ENCODE results near the gene EZH2.

Gene EZH2

DNA sequence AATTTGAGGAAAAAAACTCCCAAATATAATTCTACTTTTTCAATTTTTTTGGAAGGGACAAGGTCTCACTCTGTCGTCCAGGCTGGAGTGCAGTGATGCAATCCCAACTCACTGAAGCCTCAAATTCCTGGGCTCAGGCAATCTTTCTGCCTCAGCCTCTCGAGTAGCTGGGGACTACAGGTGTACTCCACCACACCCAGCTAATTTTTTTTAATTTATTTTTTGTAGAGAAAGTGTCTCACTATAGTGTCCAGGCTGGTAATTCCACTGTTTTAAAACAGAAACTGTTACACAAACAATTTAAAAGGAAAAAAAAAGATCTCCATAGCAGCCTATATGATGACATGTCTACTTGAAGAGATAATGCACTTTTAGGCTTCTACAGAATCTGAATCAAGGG lies 25.6 kb downstream of the EZH2 start:
- in situ Hi-C loops (cut with MboI; ENCODE audit: low sequenced_read_pairs): no loop called here

DNA sequence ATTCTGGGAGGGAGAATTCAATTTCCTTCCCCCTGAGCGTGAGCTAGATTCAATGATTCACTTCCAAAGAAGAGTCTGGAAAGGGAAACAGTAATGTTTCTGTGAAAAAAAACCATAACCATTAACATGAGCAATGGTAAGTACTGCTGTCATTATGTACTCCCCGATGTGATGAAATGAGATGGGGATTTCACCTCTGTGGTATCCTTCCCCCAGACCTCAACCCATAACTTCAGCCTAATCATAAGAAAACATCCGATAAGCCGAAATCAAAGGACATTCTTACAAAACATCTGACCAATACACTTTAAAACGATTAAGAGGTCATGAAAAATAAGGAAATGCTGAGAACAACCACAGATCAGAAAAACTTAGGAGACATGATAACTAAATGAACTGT lies 27.2 kb downstream of the EZH2 start:
- in situ Hi-C loops (cut with MboI; ENCODE audit: low sequenced_read_pairs): no loop called here

DNA sequence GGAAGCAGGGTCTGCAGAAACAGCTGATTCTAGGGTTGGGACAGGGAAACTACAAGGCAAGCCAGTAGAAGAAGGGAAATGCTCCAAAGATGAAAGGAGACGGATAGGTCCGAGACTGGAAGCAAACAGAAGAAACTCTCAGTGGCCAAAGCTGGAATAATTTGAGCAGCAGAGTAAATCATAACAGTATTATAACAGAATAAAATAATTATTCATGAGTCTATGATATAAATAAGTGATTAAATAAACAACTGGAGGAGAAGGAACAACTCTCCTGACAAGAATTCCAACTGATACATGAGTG lies 27.6 kb downstream of the EZH2 start:
- in situ Hi-C loops (cut with MboI; ENCODE audit: low sequenced_read_pairs): no loop called here

DNA sequence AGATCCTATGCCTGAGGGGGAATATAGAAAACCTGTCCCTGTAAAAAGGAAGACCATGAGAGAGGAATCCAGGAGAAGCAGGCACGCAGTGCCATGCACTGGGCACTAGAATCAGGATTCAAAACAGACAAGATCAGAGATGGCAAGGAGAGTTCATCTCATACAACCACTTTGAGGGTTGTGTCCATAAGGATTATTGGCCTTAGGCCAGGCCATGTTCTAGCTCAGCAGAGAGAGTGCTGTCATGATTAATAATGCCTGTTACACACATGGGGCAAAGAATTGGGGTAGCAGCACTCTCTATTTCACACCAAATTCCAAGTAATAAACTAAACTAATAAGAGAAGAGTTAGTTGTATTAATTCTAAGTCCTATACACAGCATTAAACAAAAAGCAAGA lies 29.1 kb downstream of the EZH2 start:
- in situ Hi-C loops (cut with MboI; ENCODE audit: low sequenced_read_pairs): no loop called here

DNA sequence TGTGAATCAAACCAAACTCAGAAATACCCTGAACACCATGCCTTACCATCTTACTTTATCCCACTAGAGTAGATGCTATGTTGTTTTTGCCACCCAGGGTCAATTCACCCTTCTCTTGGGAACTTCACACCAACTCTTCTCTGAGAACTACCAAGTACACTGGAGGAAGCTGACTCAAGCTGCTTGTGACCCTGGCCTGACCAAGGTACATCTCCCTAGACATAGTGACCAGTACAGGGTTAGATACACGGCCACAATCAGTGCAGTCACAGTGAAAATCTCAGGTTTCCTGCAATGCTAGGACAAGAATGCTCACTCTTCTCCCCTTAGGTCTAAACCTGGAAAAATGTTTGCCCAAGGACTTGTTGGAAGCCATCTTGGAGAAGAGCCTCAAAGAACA lies 31.8 kb downstream of the EZH2 start:
- in situ Hi-C loops (cut with MboI; ENCODE audit: low sequenced_read_pairs): no loop called here

DNA sequence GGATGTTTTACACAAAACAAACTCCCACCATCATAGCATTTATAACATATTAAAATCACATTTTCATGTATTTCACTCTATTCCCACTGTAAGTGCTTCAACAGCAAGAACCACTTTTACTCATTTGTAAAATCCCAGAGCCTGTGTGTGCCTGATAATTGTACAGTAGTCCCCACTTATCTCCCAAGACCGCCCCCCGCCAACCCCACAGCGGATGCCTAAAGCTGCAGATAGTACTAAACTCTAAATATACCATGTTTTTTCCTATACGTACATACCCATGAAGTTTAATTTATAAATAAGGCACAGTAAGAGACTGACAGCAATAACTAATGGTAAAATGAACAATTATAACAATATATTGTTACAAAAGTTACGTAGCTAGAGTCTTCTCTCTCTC lies 33.5 kb downstream of the EZH2 start:
- in situ Hi-C loops (cut with MboI; ENCODE audit: low sequenced_read_pairs): no loop called here

DNA sequence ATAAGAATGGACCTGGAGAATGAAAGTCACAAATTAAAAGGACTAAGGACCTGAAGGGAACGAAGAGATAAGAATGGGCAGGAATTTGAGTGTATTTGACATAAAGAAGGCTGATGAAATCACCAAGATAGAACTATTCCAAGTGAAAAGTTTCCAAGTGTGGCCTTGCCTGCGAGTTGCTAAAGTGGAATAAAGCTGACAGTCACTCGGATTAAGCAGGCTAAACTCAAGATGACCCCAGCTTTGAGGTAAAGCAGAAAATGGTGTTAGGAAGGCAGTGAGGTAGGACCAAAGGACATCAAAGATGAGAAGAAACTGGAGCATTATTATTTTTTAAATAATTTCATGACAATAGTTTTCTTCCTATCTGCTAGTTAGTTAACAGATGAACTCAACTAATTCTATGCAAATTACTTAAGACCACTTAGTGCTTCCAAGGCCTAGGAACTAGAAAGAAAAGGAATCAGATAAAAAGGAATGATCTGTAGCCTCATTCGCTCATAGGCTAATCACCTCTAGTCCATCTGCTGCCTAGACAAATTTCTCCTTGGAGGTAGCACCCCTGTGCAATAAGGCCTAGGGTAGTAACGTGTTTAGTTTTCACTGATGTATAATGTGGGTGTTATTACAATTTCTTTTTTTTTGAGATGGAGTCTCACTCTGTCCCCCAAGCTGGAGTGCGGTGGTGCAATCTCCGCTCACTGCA lies 34.5 kb downstream of the EZH2 start:
- in situ Hi-C loops (cut with MboI; ENCODE audit: low sequenced_read_pairs): no loop called here

DNA sequence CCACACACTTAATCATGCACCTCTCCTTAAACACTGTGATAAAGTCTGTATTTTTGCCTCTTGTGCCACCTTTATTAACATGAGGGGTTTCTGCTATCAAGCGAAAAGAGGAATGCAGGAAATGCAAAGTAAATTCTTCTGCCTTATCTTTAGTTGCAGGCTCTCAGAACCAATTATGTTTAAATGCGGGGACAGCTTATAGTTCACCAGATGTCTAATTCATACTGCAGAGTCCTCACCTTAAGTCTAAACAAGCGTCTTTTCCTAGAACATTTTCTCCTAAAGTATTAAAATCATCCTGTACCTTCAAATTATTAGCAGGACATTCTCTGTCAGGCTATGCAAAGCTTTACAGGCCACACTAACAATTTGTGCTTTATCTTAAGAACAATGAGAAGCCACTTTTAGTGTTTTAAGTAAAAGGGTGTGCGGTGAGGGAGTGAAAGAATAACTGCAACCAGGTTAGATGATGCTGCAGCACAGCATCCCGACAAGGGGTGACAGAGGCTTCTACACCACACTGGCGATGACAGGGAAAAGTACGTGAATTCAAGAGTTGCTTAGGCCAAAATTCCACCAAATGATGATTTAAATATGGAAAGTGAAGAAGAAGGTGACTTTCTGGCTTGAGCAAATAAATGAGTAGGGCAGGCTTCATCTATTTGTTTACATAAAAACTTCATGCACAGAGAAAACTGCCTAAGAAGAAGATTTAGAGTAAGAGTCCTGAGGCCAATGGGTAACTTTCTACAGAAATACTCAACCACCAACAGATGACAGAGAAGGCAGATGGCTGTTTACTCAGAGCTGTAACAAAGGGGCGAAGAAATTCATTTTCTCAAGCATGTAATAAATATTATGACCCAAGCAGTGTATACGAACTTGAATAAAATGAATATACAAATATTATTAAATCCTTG lies 36.0 kb downstream of the EZH2 start:
- in situ Hi-C loops (cut with MboI; ENCODE audit: low sequenced_read_pairs): no loop called here

DNA sequence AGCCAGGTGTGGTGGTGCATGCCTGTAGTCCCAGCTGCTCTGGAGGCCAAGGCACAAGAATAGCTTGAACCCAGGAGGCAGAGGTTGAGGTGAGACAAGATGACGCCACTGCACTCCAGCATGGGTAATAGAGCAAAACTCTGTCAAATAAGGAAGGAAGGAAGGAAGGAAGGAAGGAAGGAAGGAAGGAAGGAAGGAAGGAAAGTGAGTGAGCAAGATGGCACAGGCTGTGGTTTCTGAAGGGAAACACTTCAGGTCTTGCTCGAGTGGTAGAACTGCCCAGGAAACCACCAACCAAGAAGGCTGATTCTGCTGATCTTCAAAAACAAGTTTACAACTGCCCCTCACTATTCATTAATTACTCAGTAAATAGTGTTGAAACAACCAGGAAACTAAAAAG lies 45.2 kb downstream of the EZH2 start:
- in situ Hi-C loops (cut with MboI; ENCODE audit: low sequenced_read_pairs): no loop called here

DNA sequence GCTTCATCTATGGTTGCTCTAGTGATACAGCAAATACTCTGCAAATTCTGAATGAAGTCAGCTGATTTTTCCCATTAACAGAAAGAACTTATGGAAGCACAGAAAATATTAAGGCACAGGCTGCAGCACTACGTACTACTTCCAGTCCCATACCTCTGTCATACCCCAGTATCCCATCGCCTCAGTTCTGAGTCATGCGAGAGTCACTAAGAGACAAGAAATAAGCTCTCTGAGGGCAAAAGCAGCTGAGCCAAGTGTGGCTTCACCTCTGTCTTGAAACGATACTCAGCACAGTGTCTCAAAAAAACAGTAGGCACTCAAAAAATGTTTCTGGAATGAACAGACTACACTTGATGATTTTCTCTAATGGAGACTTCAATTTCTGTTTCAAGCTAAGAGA lies 48.2 kb downstream of the EZH2 start:
- in situ Hi-C loops (cut with MboI; ENCODE audit: low sequenced_read_pairs): no loop called here

DNA sequence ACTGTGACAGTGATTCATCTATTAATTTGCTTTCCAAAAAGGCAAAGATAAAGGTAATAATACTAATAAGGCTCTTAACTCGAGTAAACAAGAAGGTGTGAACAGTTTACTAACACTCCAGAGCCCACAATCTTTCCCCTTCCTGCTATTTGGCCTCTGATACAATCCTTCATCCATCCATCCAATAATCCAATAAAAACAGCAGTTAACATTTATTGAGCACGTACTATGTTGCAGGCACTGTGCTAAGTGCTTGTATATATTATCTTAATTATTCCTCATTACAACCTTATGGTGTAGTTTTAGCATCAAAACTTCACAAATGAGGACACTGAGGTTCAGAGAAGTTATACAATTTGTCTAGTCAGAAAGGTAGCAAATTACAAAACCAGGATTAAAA lies 49.5 kb downstream of the EZH2 start:
- in situ Hi-C loops (cut with MboI; ENCODE audit: low sequenced_read_pairs): no loop called here

DNA sequence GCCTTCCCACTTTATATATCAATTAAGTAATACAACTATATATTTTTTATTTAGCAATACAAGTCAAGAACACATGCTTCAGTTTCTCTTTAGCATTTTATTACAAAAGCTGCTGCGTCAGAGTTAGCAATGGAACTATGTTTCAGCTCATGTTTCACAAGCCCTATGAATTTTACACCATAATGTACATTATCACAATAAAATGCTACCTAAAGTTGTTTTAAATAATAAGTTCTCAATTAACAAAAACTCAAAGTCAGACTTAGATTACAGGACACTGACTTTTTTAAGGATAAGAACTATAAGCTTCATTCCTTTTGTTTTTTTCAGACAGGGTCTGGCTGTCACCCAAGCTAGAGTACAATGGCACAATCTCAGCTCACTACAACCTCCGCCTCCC lies 52.3 kb downstream of the EZH2 start:
- in situ Hi-C loops (cut with MboI; ENCODE audit: low sequenced_read_pairs): no loop called here

DNA sequence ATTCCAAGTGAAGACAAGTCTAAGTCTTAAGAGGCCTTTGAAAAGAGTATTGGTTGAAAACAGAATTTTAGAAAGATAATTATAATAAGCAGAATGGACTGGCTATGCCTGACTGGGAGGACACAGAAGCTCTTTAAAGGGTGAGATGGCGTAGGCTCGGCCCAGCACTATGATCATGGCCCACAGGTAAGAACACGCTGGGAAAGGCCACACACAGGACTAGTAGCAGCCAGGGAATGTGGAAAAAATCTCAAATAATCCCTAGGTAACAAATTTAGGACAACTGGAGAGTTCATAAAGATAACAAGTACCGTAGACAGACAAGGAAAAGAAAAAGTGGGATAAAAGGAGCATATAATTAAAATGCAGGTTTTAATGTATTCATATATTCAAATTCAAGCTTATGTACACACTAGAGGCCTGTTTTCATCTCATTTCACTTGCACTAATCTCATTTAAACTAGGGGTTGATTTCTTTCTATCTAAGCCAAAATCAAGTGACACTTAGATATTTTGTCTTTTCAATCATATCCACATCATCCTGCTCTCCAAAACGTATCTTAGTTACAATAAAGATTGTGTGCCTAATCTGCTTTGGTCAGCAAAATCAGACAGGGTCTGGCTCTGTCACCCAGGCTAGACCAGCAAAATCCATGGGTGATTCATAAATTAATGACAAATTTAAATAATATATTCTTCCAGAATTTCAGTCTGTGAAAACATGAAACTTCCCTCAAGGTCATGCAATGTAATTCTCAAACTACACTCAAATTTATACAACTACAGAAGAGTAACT lies 53.0 kb downstream of the EZH2 start:
- in situ Hi-C loops (cut with MboI; ENCODE audit: low sequenced_read_pairs): no loop called here

DNA sequence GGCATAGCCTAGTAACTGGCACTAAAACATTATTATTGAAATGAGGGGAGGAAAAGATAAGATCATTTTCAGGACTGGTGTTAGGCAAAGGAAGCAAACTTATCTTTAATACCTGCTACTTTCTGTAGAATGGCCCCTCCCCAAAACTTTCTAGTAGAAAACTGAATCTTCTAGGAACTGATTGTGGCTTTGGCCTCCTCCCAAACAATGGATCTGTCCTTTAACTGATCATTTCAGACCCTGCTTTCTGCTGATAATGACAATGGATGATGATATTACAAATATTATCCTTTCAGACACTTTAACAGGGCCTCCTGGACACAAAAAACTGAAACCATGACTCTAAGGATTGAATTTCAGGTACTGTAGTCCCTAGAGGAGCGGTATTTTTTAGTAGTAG lies 55.1 kb downstream of the EZH2 start:
- in situ Hi-C loops (cut with MboI; ENCODE audit: low sequenced_read_pairs): no loop called here

DNA sequence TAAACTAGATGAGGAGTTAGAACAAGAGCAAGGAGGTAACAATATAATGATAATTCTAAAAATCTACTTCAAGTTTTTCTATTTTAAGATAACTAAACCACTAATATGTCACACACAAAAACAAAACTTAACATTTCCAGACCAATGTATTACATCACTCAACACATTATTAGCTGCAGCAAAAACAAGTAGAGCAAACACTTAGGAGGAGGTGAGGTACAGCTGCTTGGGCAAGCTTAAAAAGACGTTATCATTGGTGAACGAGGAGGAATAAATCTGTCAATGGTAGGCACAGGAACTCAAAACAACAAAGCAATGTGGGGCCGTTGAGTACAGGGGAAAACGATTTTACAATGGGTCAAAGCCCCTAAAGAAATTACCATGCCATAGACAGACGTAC lies 58.8 kb downstream of the EZH2 start:
- in situ Hi-C loops (cut with MboI; ENCODE audit: low sequenced_read_pairs): no loop called here

DNA sequence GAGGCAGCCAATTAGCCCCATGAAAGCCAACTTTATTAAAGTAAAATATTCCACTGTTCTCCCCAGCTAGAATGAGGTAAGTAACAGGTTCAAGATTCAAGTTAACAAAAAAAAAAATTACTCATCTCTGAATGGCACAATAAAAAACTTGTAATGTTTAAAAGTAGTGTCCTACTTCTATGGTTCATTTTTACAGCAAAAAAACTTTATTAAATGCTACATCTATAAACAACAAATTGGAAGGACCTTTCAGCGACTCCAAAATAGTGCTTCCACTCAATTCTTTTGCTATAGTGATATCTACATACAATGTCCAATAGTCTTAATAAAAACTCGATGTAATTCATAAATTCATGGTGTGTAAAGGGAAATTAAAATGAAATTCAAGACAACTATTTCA lies 59.2 kb downstream of the EZH2 start:
- in situ Hi-C loops (cut with MboI; ENCODE audit: low sequenced_read_pairs): no loop called here

DNA sequence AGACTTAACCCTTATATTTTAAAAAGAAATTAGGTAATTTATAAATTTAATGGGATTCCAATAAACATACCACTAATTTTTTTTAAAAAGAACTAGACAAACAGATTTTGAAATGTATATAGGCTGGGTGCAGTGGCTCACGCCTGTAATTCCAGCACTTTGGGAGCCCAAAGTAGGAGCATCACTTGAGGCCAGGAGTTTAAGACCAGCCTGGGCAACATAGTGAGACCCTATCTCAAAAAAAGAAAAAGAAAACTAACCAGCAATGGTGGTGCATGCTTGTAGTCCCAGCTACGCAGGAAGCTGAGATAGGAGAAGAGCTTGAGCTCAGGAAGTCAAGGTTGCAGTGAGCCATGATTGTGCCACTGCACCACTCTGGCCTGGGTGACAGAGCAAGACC lies 62.7 kb downstream of the EZH2 start:
- in situ Hi-C loops (cut with MboI; ENCODE audit: low sequenced_read_pairs): no loop called here

DNA sequence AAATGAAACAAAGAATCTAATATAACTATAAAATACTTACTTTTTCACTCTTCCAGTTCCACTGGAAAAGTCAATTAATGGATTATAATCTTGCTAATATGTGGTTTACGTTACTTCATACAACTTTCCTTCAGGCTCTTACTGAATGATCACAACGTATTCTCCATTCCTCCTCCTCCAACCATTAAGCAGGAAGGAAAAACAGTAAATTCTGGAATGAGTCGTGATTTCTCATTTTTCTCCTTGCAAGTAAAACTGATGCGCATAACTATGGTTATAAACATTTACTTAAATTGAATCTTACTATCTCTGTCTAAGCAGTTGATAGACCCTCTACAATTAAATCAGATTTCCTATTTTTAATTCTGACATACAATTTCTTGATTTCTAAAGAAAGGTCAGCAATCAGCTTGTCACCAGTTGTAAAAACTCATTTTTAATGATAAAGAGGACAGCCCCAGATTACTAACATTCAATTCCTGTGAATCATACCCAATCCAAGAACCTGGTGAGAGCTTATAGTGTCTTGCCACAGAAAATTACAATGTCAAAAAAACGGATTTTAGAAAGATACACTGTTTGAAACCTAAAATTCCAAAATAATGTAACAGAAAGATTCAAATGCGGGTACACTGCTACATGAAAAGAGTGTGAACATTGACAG lies 64.3 kb downstream of the EZH2 start:
- in situ Hi-C loops (cut with MboI; ENCODE audit: low sequenced_read_pairs): no loop called here

DNA sequence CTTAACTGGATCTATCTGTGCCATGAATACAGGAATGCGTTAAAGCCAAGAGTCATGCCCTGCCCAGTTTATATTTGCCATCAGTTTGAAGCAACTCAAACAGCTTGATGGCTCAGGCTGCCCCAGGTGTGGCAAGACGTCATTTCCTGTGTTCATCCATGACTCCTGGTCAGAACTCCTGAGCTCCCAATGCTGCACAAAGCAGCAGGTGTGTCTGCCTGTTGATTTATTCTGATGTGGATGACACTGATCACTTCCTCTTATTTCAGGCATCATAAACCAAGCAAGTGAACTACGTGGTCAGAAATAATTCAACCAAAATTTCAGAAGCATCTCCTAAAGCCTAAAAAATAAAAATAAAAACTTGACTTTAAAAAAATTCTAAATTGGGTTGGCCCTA lies 68.5 kb downstream of the EZH2 start:
- in situ Hi-C loops (cut with MboI; ENCODE audit: low sequenced_read_pairs): no loop called here

DNA sequence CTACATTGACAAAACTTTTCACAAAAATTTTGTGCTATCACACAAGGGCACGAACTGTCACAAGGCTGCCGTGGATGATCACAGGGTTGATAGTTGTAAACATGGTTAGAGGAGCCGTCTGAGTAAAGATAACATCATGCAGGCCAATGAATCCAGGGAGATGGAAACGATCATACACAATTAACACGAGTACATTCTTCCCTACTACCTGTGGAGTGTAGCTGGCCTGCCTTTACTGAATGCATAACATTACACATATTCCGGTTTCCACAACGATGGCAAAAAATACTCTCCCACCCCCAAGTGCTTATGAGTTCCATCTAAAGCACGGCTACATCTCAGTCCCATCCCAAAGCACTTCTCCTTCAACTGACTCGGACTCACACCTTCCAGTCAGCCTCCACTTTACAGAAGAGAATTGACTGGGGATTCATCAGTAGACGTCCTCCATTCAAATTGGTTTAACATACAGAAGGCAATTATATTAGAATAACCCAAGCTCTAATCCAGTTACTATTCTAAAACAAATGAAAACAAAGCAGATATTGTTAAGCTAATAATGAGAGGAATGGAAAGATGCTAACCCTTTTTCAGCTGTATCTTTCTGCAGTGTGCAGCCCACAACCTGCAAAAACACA lies 69.0 kb downstream of the EZH2 start:
- in situ Hi-C loops (cut with MboI; ENCODE audit: low sequenced_read_pairs): no loop called here

DNA sequence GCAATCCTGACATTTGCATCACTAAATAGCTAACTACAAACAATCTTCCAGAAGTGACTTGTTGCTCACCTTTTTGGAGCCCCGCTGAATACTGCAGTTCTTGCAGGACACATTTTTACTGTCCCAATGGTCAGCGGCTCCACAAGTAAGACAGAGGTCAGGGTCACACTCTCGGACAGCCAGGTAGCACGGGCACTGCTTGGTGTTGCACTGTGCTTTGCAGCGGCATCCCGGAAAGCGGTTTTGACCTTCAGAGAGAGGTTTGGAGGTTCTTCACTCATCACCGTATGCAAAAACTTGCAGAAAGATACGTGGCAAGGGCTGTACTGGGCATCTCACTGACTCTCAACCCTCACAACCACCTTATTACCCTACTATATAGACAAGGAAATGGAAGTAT lies 70.2 kb downstream of the EZH2 start:
- in situ Hi-C loops (cut with MboI; ENCODE audit: low sequenced_read_pairs): no loop called here
